ENCODE measurements around the gene LCN15.

DNA sequence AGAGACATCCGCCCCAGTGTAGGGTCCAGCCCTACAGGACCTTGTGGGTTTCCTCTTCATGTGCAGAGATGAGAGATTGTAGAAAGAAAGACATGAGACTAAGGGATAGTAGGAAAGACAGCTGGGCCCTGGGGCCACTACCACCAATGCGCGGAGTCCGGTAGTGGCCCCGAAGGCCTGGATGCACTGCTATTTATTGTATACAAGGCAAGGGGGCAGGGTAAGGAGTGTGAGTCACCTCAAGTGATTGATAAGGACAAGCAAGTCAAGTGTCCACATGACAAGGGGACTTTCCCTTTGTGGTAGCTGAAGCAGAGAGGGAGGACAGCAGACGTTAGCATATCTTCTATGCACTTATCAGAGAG lies 20.7 kb upstream of the LCN15 start:
- no peak for TF ChIP-seq CTCF (conservative IDR thresholded peaks at IDR 0.05; ENCODE audit: low read depth, low read length)
- TF ChIP-seq BHLHE40 (IDR thresholded peaks at IDR 0.05; ENCODE audit: low read depth, low read length): no peak
- TF ChIP-seq RFX5 (IDR thresholded peaks at IDR 0.05; ENCODE audit: low read depth, low read length): no peak
- no peak for TF ChIP-seq POLR2A (IDR thresholded peaks at IDR 0.05; ENCODE audit: low read depth, low read length)
- TF ChIP-seq MXI1 (IDR thresholded peaks at IDR 0.05; ENCODE audit: borderline replicate concordance, low read depth, low read length): no peak
- TF ChIP-seq MAZ (IDR thresholded peaks at IDR 0.05; ENCODE audit: borderline replicate concordance, low read depth, low read length): no peak

All from IMR-90 (cell line).